ENCODE results near the gene HS3ST6.
"Not testable (repeated sequence)": the region's sequence is repeated elsewhere in the genome, so short reads cannot be mapped to it uniquely, and the experiment has no call there.

The HS3ST6 gene

DNA sequence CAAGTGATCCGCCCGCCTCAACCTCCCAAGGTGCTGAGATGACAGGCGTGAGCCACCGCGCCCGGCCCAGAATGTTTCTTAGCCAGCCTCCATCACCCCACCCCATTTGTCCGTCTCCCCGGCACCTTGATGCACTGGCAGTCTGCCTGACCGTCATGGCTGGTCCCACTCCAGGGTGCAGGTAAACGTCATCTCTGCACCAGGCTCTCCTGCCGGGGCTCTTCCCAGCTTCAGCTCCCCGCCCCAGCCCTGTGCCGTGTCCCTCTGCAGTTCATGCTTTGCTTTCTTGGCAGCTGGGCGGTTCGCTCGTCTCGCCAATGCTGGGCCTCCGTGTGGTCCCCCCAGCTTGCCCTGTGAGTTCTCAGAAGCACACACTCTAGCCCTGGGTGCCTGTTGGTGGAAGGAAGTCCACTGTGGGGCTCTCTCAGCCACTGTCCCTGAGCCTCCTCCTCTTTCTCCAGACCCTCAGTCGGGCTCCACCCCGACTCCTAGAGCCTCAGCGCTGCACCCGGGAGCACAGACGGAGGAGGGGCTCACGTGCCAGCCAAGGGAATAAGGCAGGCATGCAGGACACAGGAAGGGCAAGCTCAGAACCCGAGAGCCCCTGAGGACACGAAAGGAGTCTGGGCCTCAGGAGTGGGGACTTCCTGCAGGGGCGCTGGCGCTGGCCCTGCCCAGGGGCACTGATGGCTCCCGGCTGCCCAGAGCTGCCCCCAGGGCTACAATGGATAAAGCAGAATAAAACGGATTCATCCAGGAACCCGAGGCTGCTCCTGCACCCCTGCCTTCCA is 12.0 kb downstream of the HS3ST6 start:
- DNase-seq: no peak

DNA sequence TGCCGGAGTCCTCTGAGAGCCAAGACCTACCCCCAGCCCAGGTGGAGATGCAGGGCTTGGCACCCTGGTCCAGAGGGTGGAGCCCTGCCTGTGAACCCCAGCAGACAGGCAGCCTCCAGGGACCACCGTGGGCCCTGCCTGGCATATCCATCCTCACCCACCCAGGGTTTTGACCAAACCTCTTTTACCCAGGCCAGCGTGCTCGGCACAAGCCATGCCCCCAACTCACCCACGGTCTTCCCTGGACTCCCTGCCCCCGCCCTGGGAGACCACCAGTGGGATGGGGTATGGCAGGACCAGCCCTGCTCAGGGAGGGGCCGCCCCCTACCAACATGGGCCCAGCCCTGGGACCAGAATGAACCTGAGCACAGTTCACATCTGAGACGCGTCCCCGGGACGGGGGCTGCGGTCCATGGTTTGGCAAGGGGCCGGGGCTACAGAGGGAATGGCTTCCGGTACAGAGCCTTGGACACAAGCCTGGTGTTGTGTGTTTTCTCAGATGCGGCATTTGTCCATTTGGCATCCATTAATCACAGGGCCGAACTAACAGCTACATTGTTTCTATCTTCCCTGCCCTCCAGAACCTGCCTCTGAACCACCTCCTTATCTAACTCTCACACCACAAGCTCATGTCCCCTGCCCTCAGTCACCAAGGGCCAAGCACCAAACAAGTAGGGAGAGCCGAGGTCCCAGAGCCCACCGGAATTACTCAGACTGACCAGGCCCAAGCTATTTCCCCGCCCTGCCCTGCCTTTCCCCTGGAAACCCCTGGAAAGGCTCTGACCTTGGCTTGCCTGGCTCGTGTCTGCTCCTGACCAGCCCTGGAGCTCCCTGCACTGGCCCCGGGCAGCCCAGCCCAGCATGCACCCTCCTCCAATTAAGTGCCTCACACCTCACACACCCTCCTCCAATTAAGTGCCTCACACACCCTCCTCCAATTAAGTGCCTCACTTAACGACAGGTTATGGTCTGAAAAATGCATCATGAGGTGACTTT is 14.1 kb downstream of the HS3ST6 start:
- no peak for DNase-seq

DNA sequence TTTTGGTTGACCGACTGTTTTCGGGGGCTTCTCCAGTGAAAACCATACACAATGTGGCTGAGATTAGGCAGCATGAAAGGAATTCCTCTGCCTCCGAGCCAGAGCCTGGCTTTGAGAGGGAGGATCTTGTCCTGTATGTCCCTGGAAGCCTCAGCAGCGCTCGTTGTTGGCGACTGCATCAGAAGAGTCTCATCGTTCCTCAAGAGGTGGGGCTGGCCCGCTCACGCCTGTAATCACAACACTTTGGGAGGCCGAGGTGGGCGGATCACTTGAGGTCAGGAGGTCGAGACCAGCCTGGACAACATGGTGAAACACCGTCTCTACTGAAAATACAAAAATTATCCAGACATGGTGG is 15.0 kb downstream of the HS3ST6 start:
- no peak for DNase-seq

DNA sequence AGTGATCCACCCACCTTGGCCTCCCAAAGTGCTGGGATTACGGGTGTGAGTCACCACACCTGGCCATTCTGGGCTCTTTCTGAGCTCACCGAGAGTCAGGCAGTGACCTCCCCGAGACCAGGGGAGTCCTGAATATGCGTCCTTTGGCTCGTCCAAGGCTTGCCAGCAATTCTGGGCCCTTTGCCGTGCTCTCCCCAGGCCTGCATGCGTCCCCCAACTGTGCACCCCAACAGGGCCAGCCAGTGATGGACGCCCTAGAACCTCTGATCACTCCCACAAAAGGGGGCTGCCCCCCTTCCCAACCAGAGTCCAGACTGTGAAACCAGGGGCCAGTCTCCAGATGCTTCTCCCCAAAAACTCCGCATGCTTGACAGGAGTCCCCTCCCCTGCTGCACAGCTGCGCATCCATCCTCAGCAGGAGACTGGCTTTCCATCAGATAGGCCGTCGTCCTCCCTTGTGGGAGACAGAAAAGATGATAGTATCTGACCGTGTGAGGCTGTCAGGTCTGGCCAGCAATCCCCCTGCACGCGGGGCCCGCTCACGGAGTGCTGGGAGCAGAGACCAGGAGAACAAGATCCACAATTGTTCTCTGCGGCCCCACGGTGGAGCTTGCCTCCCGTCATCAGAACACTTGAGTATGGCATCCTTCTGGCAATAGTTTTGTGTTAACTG is 15.5 kb downstream of the HS3ST6 start:
- no peak for DNase-seq

DNA sequence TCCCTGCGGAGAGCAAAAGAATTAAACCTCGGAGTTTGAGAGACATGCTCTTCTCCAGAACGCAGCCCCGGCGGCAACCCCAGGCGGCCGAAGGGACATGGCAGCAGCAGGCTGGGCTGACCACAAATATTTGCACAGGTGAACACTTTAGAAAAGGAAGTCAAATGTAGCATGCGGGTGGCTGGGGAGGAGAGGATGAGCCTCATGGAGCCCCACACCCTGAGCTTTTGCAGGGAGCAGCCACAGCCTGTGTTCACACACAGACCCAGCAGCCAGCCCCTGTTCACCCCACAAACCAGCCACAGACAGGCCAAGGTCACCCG is 17.8 kb downstream of the HS3ST6 start:
- DNase-seq: no peak

DNA sequence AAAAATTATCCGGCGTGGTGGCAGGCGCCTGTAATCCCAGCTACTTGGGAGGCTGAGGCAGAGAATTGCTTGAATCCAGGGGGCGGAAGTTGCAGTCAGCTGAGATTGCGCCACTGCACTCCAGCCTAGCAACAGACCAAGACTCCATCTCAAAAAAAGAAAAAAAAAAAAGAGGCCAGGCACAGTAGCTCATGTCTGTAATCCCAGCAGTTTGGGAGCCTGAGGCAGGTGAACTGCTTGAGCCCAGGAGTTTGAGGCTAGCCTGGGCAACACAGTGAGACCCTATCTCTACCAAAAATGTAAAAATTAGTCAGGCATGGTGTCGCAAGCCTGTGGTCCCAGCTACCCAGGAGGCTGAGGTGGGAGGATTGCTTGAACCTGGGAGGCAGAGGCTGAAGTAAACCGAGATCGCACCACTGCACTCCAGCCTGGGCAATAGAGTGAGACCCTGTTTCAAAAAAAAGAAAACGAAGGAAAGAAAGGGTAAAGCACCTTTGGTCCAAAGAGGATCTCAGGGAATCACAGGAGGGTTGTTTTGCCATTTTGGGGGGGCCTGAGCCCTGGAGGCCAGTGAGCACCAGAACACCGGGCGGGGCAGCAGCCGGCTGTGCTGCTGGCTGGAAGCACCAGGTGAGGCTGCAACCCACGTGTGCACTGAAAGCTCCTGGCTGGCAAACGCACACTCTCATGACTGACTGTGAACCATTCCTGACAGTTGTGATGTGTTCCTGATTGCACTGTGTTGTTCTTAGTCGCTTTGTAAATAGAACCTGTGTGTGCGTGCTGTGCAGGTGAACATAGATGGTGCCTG is 18.4 kb downstream of the HS3ST6 start:
- no peak for DNase-seq

DNA sequence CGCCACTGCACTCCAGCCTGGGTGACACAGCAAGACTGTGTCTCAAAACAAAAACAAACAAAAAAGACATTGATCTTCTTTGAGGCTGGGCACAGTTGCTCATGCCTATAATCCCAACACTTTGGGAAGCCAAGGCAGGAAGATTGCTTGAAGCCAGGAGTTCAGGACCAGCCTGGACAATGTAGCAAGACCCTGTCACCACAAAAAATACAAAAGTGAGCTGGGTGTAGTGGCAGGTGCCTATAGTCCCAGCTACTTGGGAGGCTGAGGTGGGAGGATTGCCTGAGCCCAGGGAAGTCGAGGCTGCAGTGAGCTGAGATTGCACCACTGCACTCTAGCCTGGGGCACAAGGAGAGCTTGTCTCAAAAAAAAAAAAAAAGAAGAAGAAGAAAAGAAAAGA is 20.5 kb downstream of the HS3ST6 start:
- DNase-seq: not testable (repeated sequence)

DNA sequence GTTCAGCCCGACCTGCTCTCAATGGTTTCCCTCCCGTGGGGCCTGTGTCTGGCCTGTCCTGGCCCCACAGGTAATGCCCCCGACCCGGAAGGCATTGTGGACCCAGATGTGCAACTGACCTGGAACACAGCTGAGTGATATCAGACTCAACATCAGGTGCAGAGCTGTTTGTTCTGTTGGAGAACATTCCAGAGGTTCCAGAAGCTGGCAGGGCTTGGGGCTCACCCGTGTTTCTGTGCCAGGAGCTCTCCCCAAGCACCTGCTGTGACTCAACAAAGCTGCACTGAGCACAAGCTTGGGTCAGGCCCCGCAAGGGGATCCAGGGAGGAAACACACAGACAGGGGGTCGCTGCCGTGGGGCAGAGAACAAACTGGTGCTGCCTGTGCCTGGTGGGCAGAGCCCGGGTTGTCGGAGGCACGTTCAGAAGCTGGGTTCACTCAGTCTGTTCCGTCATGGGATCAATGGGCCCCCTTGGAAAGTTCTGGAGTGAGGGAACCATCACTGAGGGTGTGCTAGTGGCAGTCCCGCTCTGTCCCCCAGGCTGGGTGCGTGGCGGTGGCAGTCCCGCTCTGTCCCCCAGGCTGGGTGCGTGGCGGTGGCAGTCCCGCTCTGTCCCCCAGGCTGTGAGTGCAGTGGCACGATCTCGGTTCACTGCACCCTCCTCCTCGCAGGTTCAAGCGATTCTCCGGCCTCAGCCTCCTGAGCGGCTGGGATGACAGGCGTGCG is 22.1 kb downstream of the HS3ST6 start:
- no peak for DNase-seq

DNA sequence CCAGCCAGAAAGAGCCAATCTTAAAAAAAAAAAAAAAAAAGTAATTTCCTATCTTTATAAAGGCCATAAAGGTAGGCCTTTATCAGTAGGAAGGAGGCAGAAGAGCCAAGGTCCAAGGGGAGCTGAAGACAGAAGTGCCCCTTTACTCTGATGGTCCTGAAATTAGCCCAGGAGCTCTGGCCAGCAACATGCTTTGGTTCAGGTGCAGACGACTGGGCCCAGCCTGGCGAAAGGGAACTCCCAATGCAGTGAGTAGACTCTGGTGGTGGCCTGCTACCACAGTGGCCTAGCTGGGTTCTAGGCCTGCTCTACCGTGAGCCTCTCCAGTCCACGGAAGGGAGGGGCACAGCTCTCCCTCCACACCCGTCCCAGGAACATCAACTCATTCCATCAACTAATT is 23.1 kb downstream of the HS3ST6 start:
- no peak for DNase-seq

DNA sequence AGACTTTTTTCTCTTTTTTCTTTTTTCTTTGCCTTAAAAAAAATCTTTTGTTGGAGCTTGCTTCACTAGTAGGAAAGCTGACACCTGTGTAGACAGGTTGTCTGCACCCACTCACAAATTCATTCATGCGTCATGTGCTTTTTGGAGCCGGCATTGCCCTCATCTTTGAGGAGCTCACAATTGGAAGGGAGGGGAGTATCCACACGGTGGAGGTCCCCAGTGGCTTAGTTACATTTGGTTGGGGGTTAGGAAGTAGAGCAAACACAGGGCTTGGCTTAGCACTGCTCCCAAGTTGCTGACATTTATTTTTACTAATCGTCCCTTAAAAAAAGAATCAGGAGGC is 27.5 kb downstream of the HS3ST6 start:
- no peak for DNase-seq

DNA sequence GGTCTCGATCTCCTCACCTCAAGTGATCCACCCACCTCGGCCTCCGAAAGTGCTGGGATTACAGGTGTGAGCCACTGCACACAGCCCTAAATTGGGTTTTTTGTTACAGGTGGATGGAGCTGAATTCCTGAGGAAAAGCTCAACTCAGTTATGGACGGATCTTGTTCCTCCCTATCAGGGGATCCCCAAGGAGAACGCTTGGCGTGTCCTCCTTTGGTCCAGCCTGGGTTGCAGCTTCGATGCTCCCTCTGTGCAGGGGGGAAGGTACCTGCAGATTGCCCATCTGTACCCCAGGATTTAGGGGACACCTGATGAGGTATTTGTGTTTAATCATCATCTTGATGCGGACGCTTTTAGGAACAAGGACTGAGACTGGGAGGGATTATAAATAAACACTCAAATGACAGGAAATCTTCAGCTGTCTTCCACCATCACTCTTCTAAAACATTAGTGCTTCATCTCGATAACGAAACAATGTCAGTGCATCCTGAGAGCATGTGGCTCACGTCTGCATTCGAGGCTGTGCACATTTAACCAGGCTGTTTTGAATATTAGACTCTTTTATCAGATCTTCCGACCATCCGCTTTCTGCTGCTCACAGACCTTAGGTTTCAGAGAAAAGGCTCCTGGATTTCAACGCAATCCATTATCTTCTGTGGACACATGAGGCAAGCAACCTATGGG is 28.0 kb downstream of the HS3ST6 start:
- no peak for DNase-seq

DNA sequence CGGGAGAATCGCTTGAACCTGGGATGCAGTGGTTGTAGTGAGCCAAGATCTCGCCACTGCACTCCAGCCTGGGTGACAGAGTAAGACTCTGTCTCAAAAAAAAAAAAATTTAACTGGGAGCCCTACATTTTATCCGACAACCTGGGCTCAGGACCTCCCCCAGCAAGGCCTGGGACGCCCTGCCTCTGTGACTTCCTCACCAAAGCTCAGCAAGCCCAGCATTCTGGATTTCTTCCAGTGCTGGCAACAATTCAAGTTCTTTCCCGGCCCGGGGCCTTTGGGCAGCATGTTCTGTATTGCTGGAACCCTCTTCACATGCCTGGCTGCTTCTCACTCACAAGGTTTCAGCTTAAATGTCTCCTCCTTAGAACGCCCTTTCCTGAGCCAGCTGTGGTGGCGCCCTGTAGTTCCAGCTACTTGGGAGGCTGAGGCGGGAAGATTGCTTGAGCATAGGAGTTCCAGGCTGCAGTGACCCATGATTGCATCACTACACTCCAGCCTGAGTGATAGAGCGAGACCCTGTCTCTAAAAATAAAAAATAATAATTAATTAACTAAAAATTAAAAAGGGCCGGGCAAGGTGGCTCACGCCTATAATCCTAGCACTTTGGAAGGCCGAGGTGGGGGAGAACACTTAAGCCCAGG is 30.4 kb downstream of the HS3ST6 start:
- no peak for DNase-seq

DNA sequence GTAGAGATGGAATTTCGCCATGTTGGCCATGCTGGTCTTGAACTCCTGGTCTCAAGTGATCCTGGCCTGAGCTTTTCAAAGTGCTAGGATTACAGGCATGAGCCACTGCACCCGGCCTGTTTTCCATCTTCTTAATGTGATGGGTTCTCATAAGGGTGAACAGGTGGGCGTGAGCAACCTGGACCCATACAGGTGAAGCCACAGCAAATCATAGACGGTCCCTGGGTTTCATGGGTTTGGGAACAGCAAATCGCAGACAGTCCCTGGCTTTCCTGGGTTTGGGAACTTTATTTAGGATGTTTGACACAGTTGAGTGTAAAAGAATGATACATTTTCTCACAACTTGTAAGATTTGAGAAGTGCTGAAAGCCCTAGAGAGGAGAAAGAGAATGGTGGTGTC is 33.3 kb downstream of the HS3ST6 start:
- DNase-seq: no peak

DNA sequence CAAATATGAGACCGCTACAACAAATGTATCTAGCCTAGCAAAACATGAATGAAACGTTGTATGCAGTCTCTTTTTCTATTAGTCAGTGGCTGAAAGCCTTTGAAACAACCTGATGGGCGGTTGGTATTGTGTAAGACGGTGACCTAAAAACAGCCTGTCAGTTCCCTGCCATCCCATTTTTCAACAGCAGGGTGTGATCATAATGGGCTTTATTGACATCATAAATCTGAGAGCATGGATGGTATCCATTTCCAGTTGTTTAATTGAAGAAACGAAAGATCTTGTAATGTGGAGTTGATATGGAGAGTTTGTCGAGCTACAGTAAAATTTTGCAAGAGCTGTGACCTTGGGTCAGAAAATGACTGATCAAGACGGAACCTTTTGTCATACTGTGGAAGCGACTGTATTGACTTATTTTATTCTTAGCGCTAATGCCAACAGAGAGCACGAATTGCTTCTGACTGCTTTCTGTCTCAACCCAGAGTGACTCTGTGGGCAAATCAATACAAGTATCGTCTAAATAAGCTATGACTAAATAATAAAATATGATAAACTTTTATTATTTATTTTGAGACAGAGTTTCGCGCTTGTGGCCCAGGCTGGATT is 34.0 kb downstream of the HS3ST6 start:
- DNase-seq: no peak

DNA sequence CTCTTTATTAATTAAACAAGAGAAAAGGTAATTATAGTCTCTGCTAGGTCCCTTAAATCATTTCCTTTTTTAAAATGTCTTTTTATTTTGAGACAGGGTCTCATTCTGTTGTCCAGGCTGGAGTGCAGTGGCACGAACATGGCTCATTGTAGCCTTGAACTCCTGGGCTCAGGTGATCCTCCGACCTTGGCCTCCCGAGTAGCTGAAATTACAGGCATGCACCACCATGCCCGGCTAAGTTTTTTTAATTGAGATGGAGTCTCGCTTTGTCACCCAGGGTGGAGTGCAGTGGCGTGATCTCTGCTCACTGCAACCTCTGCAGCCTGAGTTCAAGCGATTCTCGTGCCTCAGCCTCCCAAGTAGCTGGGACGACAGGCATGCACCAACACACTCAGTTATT is 37.0 kb downstream of the HS3ST6 start:
- not testable (repeated sequence) for DNase-seq

DNA sequence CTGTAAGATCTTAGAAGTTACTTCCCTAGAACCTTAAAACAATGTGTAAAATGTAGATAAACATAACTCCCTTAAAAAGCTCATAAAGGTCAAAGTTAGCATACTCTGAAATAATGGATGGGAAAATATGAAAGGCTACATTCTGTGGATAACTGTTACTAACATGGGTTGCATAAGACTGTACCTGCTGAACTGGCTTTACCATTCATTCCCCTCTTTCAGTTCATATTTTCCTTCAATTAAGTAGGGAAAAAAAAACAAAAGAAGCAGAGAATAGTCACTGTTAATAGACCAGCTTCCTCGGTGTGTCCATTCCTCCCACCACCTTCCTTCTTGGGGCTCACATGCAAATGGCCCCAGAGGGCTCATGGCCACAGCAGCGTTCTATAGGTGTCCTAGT is 38.7 kb downstream of the HS3ST6 start:
- no peak for DNase-seq

DNA sequence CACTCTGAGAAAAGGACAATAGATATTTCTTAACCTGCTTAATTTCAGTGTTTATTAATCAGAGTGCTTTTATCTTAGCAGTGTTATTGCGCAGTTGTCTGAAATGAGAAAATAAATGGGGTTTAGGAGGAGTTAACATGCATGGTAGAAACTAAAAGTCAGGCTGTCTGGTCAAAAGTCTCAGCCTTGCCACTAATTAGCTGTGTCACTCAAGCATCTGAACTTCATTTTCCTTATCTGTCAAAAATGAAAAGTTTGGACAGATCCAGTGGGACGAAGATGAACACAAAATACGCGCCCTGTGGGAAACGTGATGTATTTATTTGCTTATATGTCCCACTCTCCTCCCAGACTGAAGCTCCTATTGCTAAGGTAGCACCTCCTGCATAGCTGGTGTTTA is 40.0 kb downstream of the HS3ST6 start:
- DNase-seq: no peak

DNA sequence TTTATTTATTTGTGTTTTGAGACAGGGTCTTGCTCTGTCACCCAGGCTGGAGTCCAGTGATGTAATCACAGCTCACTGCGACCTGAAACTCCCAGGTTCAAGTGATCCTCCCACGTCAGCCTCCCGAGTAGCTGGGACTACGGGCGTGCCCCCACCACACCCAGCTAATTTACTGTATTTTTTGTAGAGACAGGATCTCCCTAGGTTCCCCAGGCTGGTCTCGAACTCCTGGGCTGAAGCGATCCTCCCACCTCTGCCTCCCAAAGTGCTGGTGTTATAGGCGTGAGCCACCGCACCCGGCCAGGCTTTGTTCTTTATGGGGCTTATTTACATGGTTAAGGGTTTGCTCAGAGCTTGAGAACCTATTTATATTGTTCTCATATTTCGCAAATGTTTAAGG is 40.4 kb downstream of the HS3ST6 start:
- DNase-seq: no peak

DNA sequence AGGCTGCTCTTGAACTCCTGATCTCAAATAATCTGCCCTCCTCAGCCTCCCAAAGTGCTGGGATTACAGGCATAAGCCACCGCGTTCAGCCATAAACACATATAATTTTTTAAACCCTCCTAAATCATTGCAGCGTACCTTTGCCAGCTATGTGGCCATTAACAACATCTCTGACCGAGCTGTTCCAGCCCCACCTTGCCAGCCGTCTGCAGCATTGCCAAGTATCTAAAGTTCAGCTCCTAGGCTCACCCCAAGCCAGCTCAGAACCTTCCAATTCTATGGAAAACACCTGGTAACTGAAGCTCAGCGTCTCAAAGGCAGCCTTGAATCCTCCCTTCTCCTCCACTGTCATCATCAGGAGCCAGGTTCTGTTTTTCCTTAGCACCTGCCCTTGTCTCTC is 41.1 kb downstream of the HS3ST6 start:
- no peak for DNase-seq

DNA sequence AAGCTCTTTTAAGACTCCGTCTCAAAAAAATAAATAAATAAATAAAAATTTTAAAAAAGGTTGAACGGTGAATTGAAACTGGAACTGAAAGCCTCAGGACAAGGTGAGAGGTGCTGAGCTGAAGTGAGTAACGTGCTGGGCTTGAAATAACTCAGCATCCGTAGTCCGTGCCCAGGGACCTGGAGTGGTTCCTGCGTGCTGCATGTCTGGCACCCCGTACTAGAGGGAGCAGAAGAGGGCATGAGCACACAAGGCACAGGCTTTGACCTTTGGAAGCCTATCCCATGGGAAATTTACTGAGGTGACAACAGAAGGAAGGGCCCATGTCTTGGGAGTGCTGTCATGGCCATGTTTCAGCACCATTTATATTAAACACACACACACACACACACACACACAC is 41.7 kb downstream of the HS3ST6 start:
- DNase-seq: no peak

DNA sequence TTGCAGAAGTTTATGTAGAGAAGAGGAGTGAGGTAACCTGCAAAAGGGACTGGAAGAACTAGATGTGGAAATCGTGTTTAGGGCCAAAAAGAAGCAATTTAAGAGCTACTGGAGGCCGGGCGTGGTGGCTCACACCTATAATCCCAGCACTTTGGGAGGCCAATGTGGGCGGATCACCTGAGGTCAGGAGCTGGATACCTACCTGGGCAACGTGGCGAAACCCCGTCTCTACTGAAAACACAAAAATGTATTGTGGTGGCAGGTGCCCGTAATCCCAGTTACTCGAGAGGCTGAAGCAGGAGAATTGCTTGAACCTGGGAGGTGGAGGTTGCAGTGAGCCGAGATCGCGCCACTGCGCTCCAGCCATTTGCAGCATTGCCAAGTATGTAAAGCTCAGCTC is 42.1 kb downstream of the HS3ST6 start:
- DNase-seq: not testable (repeated sequence)
